CD4-positive, alpha-beta T cell (primary cell): ENCODE measurements around the gene CADM4. TPM values are rescaled to one million over a fixed set of nuclear protein-coding genes. Genes with fewer than 3 reads are reported as not detected.

Experiments
- ATAC-seq: fragments of 200-7000 bp; cut with Tn5 transposase; one replicate; pipeline ENCODE4 v1.10.0; 2022; ENCODE audit warnings: mild to moderate bottlenecking; ENCODE audit not compliant: poor library complexity
- CTCF ChIA-PET: fragments of 350-600 bp; sonication (Branson Sonifier 250); formaldehyde crosslinking; loops from one replicate; lab custom pipeline; 2021; ENCODE audit warnings: antibody characterized with exemption, inconsistent platforms; lab: Charles Lee
- POLR2A ChIA-PET: fragments of 350-600 bp; sonication (Branson Sonifier 250); formaldehyde crosslinking; loops from one replicate; lab custom pipeline; 2021; ENCODE audit warnings: antibody characterized with exemption, inconsistent platforms; lab: Charles Lee
- DNase-seq, 14 experiments: peaks; one replicate each; pipeline ENCODE4 v3.0.0-alpha.2; 2013 to 2020; ENCODE audit warnings: mixed read lengths in 2 of 14
- H3K27ac ChIP-seq, 2 donors: one replicate each; pipeline versions ENCODE4 v1.5.1 to v1.7.0; 2013; ENCODE audit warnings: low read length in 2 of 2, low read depth in 1 of 2, mild to moderate bottlenecking in 1 of 2
- H3K27me3 ChIP-seq, 2 experiments: 1 replicate in 1 of 2; 2 replicates in 1 of 2; pipeline versions ENCODE4 v1.6.1 to v1.7.0; 2013; ENCODE audit warnings: low read length in 2 of 2, control low read depth in 1 of 2, mild to moderate bottlenecking in 1 of 2, moderate library complexity in 1 of 2; ENCODE audit not compliant: insufficient read depth in 2 of 2, control insufficient read depth in 1 of 2
- H3K36me3 ChIP-seq: one replicate; pipeline ENCODE4 v1.6.1; 2013; ENCODE audit warnings: low read length, control low read depth; ENCODE audit not compliant: insufficient read depth
- H3K4me1 ChIP-seq: one replicate; pipeline ENCODE4 v1.6.1; 2013; ENCODE audit warnings: low read length, control low read depth; ENCODE audit not compliant: insufficient read depth
- H3K4me3 ChIP-seq: one replicate; pipeline ENCODE4 v1.5.1; 2013; ENCODE audit warnings: mild to moderate bottlenecking, low read length, moderate library complexity
- H3K9me3 ChIP-seq, 2 experiments: 1 replicate in 1 of 2; 2 replicates in 1 of 2; pipeline versions ENCODE4 v1.6.1 to v1.7.0; 2013; ENCODE audit warnings: low read length in 2 of 2, mild to moderate bottlenecking in 2 of 2, control low read depth in 1 of 2, moderate library complexity in 1 of 2; ENCODE audit not compliant: control insufficient read depth in 1 of 2, insufficient read depth in 1 of 2
- H3K27ac Mint-ChIP-seq: one replicate; pipeline ENCODE4 v1.8.0; 2020; ENCODE audit warnings: mixed read lengths
- H3K27me3 Mint-ChIP-seq: one replicate; pipeline ENCODE4 v1.8.0; 2021; ENCODE audit warnings: mixed read lengths
- H3K36me3 Mint-ChIP-seq: one replicate; pipeline ENCODE4 v1.8.0; 2021; ENCODE audit warnings: low read depth, mixed read lengths
- H3K4me1 Mint-ChIP-seq: one replicate; pipeline ENCODE4 v1.8.0; 2021; ENCODE audit warnings: low read depth, mixed read lengths
- H3K4me3 Mint-ChIP-seq: one replicate; pipeline ENCODE4 v1.8.0; 2020; ENCODE audit warnings: mild to moderate bottlenecking, mixed read lengths
- H3K9me3 Mint-ChIP-seq: one replicate; pipeline ENCODE4 v1.8.0; 2020; ENCODE audit warnings: mixed read lengths
- CTCF ChIP-seq: fragments of 200-600 bp; IDR thresholded peaks from one replicate; pipeline ENCODE4 v1.8.0; 2022; ENCODE audit warnings: antibody characterized with exemption, mild to moderate bottlenecking
- intact Hi-C, 2 experiments: fragments of 100-400 bp; cut with DNase I in 1 of 2; cut with micrococcal nuclease in 1 of 2; formaldehyde crosslinking; loops; one replicate each; pipeline versions ENCODE4 v1.15.1 to v1.9.0; 2023 to 2025; cut with DNase I, micrococcal nuclease
- total RNA-seq, 174 experiments: library from RNA in 2 of 174; stranded (reverse) in 2 of 174; gene quantifications; one replicate each; pipeline ENCODE4 v1.2.3 and lab custom pipeline; 2021 to 2026

CADM4 gene
- total RNA-seq, 2 experiments from 2014 or later: 0.28 to 0.36 TPM

GRCh38 chr19:43667876-43668405, 28.3 kb upstream of the CADM4 start:
- H3K27ac ChIP-seq: no peak overlapping the region
- peaks cover 52% of the 10 kb centered on the region for H3K4me1 Mint-ChIP-seq
- peak overlapping the region; percentile 87 for H3K4me3 Mint-ChIP-seq
- no peaks in the 10 kb centered on the region for H3K27me3 ChIP-seq
- H3K36me3 Mint-ChIP-seq: peaks cover 4% of the 10 kb centered on the region
- H3K27ac Mint-ChIP-seq: peak overlapping the region; percentile 61
- POLR2A ChIA-PET: interaction anchor here (0.5 to 2.7 kb wide), 29 partner anchors 9 to 1593 kb away, joined by 3 to 18 read pairs (median 5); partner anchors contain the start of genes IRGQ, KCNN4, PHLDB3 and SMG9
- no peaks in the 10 kb centered on the region for H3K9me3 ChIP-seq
- no peaks in the 10 kb centered on the region for H3K27me3 Mint-ChIP-seq
- H3K4me1 ChIP-seq: peaks cover 55% of the 10 kb centered on the region
- H3K4me3 ChIP-seq: peak overlapping the region; percentile 68
- peaks cover 10% of the 10 kb centered on the region for H3K36me3 ChIP-seq
- ATAC-seq (no peak), DNase-seq (peak in 1 of 14 experiments; percentile 91)
- TF ChIP-seq CTCF: no peak
- intact Hi-C loops: loop anchor here (1.0 to 10.0 kb wide), 5 partner anchors 29 to 205 kb away; partner anchors contain the start of genes CADM4 (in 1 of the 2), IRGQ (in 1 of the 2), SRRM5 (in 1 of the 2) and ZNF428 (in 1 of the 2)
- CTCF ChIA-PET: interaction anchor here (0.7 to 1.5 kb wide), 8 partner anchors 46 to 232 kb away, joined by 3 to 7 read pairs (median 4); no protein-coding TSS in a partner anchor
- no peaks in the 10 kb centered on the region for H3K9me3 Mint-ChIP-seq

- peak in 4 of 14 experiments; percentile 1 to 32 (median 10) for DNase-seq
- H3K9me3 Mint-ChIP-seq: no peaks in the 10 kb centered on the region
- CTCF ChIA-PET: interaction anchor here (1.5 kb wide), 1 partner anchor 118 kb away, joined by 4 read pairs; no protein-coding TSS in a partner anchor
- no peaks in the 10 kb centered on the region for H3K9me3 ChIP-seq
- peaks cover 55% of the 10 kb centered on the region for H3K4me1 ChIP-seq
- H3K27ac Mint-ChIP-seq: no peak overlapping the region
- TF ChIP-seq CTCF: no peak
- no peaks in the 10 kb centered on the region for H3K27me3 ChIP-seq
- POLR2A ChIA-PET: interaction anchor here (1.0 to 1.9 kb wide), 5 partner anchors 15 to 204 kb away, joined by 3 to 18 read pairs (median 6); partner anchors contain the start of genes IRGQ, KCNN4, PHLDB3 and ZNF576
- no peaks in the 10 kb centered on the region for H3K27me3 Mint-ChIP-seq
- H3K36me3 ChIP-seq: peaks cover 10% of the 10 kb centered on the region
- H3K4me3 Mint-ChIP-seq: peak overlapping the region; percentile 87
- intact Hi-C loops: loop anchor here in 1 of 2 experiments (10.0 kb wide), 1 partner anchor 52 kb away; the partner anchor contains the start of genes SRRM5 and ZNF428
- H3K4me1 Mint-ChIP-seq: peaks cover 52% of the 10 kb centered on the region
- H3K4me3 ChIP-seq: no peak overlapping the region
- H3K36me3 Mint-ChIP-seq: peaks cover 4% of the 10 kb centered on the region
- no peak overlapping the region for H3K27ac ChIP-seq
- no peak for ATAC-seq
Observed at GRCh38 chr19:43667126-43667875, 27.7 kb upstream of the CADM4 start.

GRCh38 chr19:43664018-43664417, 24.4 kb upstream of the CADM4 start:
- Histone ChIP-seq H3K4me3 (no peak overlapping the region), H3K36me3 (peaks cover 10% of the 10 kb centered on the region), H3K4me1 (peaks cover 38% of the 10 kb centered on the region), H3K9me3 (peaks cover 0 to 3% of the 10 kb centered on the region in 2 experiments), H3K27me3 (no peaks in the 10 kb centered on the region), H3K27ac (peak overlapping the region in 1 of 2 donors; percentile 10)
- Mint-ChIP-seq H3K36me3 (peaks cover 17% of the 10 kb centered on the region), H3K27me3 (no peaks in the 10 kb centered on the region), H3K27ac (peak overlapping the region; percentile 43), H3K4me3 (peak overlapping the region; percentile 21), H3K9me3 (peaks cover 5% of the 10 kb centered on the region), H3K4me1 (peaks cover 38% of the 10 kb centered on the region)
- DNase-seq (peak in 9 of 14 experiments; percentile 15 to 87 (median 51)), ATAC-seq (peak; percentile 6)
- intact Hi-C loops: loop anchor here in 1 of 2 experiments (10.0 kb wide), 1 partner anchor 49 kb away; the partner anchor contains the start of genes SRRM5 and ZNF428
- no peak for TF ChIP-seq CTCF
- CTCF ChIA-PET: interaction anchor here (0.6 kb wide), 1 partner anchor 543 kb away, joined by 3 read pairs; no protein-coding TSS in a partner anchor
- POLR2A ChIA-PET: no interaction called here
